Measurements from ENCODE around the gene SPATA24.
"Not testable (repeated sequence)": the region's sequence is repeated elsewhere in the genome, so short reads cannot be mapped to it uniquely, and the experiment has no call there.

The SPATA24 gene

DNA sequence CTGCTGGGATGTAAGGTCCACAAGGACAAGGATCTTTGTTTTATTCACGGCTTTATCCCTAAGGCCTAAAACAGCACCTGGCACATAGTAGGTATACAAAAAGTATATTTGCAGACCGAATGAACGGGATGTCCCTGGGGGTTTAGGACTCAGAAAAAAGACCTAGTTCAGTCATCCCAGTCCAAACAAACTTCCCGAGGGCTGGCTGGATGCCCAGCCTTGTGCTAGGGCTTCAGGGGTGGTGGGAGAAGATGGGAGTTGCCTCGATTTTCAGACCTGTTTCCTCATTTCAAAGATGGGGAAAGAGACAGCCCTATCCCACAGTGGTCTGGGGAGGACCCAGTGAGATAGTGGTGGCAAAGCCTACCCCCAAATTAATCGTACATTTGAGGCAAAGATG is 6.0 kb downstream of the SPATA24 start:
- in situ Hi-C loops (cut with MboI; ENCODE audit: low sequenced_read_pairs), result no loop called here

- in situ Hi-C loops (cut with MboI; ENCODE audit: low sequenced_read_pairs), result no loop called here
Measured at GRCh38 chr5:139396691-139397090, 7.2 kb downstream of the SPATA24 start.

DNA sequence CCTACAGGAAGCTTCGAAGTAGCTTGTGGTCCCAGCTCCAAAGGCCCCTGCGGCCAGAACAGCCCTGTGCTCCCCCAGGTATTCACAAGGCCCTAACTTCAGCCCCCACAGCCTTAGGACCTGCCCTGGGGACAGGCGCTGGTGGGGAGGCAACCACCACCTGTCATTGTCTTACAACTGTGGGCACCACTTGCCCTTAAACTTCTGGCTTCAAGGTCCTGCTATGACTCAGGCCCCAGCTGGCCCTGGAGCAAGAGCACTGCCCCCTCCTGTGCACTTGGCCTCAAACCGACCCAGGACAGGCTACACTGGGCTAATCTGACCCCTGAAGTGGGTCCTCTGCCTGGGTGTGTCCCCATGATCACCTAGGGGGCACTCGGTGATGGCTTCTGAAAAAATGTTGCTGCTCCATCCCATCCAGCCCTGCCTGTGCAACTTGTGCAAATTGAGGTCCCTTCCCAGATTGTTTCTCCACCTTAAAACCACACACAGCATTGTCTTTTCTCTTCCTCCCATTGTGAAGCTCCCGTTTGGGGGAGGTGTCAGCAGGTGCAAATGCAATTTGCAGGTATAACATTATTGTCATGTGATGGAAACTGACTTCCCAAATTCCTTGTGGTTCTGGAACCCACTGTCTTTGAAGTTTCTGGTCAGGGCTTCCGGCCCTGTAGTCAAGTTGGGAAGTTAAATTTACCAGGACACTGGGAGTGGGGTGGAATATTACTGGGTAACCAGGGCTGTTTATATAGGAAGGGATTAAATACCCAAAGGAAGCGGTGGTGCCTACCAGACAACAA is 7.8 kb downstream of the SPATA24 start:
- in situ Hi-C loops (cut with MboI; ENCODE audit: low sequenced_read_pairs), result no loop called here

DNA sequence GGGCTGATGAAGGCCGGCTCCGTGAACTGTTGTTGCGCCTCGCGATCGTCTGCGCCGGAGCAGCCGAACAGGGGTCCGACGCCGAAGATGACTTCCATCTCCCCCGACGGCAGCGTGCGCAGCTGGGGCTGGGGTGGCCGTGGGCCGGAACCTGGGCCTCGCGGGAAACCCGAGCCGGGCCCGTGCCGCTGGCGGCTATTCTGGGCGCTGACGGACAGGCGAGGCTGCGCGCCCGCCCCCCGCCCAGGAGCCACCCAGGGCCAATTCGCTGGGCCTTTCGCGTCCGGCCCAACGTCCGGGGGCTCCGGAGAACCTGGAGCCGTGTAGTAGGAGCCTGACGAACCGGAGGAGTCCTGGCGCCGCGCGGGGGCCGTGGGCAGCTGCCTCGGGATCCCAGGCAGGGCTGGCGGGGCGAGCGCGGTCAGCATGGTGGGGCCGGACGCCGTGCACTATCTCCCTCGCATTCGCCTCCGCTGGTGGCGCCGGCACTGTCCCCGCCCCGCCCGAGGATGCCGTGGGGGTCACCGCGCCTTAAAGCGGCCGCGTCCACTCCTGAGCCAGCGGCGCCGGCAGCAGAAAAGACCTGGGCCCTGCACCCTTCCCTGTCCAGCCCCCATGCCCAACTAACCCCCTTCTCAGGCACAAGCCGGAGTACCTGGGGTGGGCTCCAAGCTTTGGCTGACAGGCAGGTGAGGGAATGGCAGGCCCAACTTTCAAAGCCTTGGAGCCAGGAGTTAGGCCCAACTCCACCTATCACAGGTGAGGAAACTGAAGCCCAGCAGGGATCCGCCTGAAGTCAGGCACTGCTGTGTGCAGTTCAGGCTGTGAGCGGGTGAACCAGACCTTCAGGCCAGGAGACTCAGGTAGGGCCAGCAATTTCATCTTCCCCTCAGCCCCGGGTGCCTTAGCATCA is 9.0 kb downstream of the SPATA24 start, which contains the start of gene PROB1:
PROB1 (minus strand) TSS at position 451 of the 913 bp plus-strand sequence; CDS start at position 428, 23 bp downstream.
- in situ Hi-C loops (cut with MboI; ENCODE audit: low sequenced_read_pairs), result no loop called here

DNA sequence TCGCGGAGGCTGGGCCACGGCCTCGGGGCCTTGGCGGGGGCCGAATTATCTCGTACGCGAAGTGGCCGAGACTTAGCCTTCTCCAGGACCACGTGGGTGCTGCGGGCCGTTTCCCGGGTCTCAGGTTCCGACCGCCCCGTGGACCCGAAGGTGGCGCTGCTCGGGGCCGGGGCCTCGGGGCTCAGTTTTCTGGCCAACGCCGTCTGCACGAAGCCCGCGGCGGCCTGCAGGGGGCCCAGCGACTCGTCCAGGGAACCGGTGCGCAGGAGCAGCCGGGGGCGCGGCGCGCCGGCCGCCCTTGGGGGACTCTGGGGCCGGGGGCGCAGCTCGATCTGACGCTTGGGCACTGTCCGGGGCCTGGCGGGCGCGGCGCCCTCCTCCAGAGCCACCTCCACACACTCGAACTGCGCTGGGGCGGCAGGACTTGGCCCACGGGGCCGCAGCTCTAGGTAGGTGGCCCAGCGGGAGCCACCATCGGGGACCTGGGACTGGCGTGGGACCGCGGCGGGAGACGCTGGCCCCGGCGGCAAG is 9.7 kb downstream of the SPATA24 start:
- in situ Hi-C loops (cut with MboI; ENCODE audit: low sequenced_read_pairs), result no loop called here

DNA sequence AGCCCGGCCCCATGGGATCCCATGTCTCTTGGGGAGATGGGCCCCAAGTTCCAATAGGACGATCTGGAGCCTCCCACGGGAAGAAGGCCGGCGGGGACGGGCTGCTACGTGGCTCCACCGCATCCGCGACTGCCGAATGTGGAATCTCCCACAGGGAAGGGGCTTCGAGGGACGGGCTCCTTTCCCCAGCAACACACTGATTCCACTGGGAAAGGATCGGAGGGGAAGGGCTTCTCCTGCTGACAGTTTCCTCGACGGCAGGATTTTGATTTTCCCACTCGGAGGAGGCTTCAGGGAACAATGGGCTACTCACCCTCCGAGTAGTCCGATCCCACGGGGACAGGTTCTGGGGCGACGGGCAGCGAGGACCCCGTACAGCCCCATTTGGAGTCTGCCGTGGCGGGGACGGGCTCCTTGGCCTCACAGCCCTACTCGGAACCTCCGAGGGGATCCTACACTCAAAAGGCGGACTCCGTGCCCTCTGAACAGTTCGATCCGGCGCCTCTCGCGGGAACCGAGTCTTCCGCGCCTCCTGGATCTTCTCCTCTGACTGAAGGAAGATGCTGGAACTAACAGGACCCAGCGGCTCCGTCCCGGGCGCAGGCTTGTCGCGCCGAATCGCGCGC is 10.3 kb downstream of the SPATA24 start:
- in situ Hi-C loops (cut with MboI; ENCODE audit: low sequenced_read_pairs), result no loop called here

GRCh38 chr5:139392678-139393496 is 11.0 kb downstream of the SPATA24 start:
- in situ Hi-C loops (cut with MboI; ENCODE audit: low sequenced_read_pairs), result no loop called here

DNA sequence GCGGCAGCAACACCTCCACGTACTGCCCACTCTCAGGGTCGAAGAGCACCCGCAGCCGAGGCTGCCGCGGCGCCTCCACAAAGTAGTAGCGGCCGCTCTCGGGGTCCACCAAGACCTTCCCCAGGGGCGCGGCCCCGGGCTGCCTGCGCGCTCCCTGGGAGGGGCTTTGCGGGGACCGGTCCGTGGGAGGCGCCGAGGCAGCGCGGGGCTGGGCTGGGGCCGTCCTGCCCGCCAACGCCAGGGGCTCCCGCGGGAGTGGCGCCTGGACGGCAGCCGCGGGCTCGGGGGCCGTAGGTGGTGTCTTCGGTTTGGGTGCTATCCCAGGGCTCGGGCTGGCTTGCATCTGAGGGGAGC is 11.6 kb downstream of the SPATA24 start:
- in situ Hi-C loops (cut with MboI; ENCODE audit: low sequenced_read_pairs), result no loop called here

DNA sequence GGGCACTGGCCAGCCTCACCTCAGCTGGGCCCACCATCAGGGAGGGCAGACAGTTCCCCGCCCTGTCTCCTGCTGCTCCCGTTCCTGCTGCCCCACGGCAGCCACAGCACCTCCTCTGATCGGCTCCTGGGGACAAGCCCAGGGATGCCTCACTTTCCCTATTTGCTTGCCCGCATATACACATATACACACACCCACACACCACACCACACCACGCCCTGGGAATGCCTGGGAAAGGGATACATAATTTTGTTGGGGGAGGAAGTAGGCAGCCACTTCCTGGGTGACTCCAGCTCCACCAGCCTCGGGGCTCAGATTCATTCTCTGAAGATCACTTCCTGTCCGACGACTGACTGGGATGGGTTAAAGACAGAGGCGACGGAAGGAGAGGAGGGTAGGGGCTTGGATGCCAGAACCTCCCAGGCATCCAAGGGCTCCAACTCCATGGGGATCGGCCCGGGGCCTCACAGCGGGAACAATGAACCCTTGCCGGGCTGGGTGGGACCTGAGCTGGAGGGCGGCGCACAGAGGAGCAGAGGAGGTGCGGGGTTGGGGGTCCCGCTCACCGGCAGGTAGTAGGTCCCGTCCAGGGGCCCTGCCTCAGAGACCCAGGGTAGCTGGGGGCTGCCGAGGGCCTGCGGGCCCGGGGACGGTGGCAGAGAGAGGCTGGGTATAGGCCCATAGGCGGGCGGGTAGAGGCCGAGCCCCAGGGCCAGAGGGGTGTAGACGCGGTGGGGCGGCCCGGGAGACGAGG is 12.1 kb downstream of the SPATA24 start:
- in situ Hi-C loops (cut with MboI; ENCODE audit: low sequenced_read_pairs), result no loop called here

DNA sequence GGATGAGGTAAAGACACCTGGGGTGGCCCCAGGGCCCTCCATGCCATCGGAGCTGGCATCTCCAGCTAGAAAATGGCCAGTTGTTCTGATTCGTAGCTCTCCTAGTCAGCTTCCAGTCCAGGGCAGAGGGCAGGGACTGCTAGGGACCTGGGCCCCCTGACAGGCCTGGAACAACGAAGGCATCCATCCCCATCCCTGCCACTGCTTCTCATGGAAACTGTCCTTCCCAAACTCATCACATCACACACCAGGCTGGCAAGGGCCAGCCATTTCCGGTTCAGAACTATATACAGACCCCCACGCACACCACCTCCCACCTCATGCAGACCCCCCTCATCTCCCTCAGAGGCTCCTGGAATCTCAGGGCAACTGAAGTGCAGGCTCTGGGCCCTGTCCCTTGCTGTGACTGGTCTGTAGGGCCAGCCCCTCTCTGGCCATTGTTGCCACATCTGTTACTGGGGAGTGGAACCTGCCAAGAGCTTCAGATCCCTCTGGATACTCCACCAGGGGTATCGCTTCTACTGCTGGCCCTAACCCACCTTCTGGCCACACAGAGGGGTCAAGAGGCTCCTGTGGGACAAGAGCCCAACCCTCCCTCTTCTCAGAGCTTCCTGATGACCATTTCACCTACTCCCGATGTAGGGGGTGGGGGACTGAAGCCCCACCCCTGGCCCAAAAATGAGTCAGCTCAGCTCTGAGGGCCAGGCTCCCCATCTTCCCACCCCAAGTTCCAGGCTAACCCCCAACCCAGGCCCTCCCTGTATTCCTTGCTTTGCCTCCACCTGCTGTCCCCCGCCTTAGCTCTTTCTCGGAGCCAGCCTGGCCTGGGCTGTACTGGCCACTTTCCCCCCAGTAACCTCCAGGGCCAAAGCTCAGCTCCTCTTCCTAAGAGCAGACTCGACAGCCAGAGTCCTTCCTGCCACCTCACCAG is 13.0 kb downstream of the SPATA24 start:
- in situ Hi-C loops (cut with MboI; ENCODE audit: low sequenced_read_pairs), result no loop called here

GRCh38 chr5:139389701-139390638 is 13.9 kb downstream of the SPATA24 start, which contains the start of gene MZB1:
TSS of gene MZB1 (minus strand) at chr5:139389913. CDS start at chr5:139389856, 57 bp downstream.
- in situ Hi-C loops (cut with MboI; ENCODE audit: low sequenced_read_pairs), result no loop called here

DNA sequence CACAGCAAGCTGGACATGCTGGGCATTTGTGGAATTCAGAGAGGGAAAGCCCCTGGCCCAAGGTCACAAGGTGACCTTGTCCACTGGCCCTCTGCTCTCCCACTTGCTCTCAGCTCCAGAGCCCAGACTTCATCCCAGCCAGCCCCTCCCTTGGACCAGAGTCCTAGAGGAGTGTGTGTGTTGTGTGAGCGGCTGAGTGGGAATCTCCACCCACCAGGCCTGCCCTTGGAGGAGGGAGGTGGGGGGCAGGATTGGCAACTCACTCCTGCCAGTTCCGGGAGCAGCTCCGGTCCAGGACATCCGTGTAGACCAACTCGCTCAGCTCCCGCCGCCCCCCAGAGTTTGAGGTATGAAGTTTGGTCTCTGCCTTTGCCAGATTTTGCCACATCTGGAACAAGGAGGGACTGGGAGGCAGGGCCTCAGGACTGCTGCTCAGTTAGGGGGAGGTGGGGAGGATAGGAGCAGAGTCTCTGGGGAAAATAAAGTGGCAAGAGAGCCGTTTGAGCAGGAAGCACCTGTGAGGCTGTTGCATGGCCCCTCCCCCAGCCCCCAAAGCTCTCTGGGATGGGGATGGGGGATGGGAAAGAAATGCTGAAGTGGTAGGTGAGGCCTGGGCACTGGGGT is 15.6 kb downstream of the SPATA24 start:
- in situ Hi-C loops (cut with MboI; ENCODE audit: low sequenced_read_pairs), result no loop called here

DNA sequence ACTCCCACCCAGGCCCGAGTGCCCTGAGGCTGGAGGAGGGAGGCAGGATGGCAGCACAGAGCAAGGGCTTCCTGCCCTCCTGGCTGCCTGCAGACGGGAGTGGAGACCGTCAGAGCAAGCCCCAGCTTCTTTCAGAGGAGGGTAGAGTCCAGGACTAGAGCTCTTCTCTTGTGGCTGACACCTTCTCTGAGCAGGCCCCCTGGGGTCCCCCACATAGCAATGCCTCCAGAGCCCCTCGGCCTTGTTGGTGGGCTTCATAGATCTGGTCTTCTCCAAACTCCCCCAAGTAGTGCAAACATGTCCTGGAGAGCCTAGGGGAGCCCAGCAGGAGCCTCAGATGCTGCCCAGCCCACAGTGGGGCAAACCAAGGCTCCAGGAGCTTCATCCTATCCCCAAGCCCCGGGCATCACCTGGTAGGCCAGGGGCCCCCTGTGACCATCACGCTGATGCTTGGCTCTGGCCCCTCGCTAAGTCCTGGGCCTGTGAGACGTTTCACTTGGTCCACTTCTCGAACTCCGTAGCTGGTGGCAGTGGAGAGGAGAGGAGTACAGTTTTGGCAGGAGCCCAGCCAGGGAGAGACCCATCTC is 16.2 kb downstream of the SPATA24 start:
- in situ Hi-C loops (cut with MboI; ENCODE audit: low sequenced_read_pairs), result no loop called here

GRCh38 chr5:139386956-139387355 is 16.9 kb downstream of the SPATA24 start:
- in situ Hi-C loops (cut with MboI; ENCODE audit: low sequenced_read_pairs), result not testable (repeated sequence)

- in situ Hi-C loops (cut with MboI; ENCODE audit: low sequenced_read_pairs), result no loop called here
Measured at GRCh38 chr5:139386050-139386438, 17.8 kb downstream of the SPATA24 start.
